ENCODE data around the gene AHSA1. TPM values are rescaled to one million over a fixed set of nuclear protein-coding genes. Genes with fewer than 3 reads are reported as not detected.

AHSA1 gene
- total RNA-seq, 1 experiment from 2014 or later: 136 TPM

DNA sequence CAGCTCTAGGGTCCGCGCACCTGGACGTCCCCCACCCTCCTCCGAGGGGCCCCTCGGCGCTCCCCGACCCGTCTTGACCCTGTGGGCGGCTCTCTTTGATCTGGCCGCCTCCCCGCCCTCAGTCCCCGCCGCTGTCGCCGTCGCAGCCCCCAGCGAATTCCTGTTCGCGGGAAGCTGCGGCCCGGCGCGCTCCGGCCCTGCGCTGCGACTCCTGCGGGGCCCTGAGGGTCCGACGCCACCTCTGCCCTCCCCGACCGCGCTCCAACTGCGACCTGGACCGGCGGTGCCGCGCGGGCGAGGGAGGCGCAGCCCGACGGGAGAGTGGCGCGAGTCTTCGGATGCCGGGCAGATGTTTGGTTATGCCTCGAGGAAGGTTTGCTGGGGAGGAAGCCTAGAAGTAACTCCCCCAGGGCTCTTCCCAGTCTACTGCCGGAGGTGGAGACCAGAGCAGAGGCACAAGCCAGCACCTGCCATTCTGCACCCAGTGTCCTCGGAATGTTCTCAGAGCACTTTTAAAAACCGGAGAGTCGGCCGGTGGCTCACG is 41.2 kb downstream of the AHSA1 start:
- no peak for DNase-seq (ENCODE audit: low read depth)
- in situ Hi-C loops (cut with HindIII; ENCODE audit: low pct_unique_long_range_greater_than_20kb, low sequenced_read_pairs): no loop called here

DNA sequence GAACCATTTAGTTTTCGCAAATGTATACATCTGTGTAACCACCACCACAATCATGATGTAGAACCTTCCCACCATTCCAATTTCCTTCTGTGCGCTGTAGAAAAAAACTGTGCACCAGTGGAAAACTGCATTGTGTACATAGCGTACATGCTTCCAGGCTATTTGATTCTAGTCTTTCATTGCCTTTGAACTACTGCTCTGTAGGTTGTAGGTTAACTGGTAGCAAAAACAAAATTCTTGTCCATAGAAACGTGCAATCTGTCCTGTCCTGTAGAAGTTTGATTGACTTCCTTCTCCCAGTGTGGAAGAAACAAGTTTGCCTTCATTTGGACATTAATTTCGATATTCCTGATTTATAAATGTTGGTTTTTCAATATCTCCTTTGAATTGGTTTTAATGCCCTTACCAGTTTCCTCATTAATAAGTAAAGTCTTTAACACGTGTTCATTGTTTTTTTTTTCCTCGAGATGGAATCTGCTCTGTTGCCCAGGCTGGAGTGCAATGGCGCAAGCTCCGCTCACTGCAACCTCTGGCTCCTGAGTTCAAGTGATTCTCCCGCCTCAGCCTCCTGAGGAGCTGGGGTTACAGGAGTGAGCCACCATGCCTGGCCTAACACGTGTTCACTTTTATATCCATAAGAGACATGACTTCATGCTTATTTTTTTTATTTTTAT is 44.4 kb downstream of the AHSA1 start:
- in situ Hi-C loops (cut with HindIII; ENCODE audit: low pct_unique_long_range_greater_than_20kb, low sequenced_read_pairs): no loop called here
- no peak for DNase-seq (ENCODE audit: low read depth)

DNA sequence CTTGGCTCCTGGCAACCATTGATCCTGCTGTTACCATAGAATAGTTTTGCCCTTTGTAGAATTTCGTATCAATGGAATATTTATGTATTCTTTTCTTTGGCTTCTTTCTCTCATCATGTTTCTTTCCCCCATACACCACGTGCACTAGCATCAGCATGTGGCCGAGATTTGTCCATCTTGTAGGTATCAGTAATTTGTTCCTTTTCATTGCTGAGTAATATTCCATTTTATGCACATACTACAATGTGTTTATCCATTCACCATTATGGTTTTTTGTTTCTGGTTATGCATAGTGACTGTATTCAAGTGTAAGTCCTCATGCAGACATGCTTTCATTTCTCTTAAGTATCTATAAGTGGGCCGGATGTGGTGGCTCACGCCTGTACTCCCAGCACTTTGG is 45.2 kb downstream of the AHSA1 start:
- in situ Hi-C loops (cut with HindIII; ENCODE audit: low pct_unique_long_range_greater_than_20kb, low sequenced_read_pairs): no loop called here
- no peak for DNase-seq (ENCODE audit: low read depth)

GRCh38 chr14:77505031-77505430 is 47.1 kb downstream of the AHSA1 start:
- in situ Hi-C loops (cut with HindIII; ENCODE audit: low pct_unique_long_range_greater_than_20kb, low sequenced_read_pairs): no loop called here
- DNase-seq (ENCODE audit: low read depth): no peak

GRCh38 chr14:77507762-77508161 is 49.9 kb downstream of the AHSA1 start:
- in situ Hi-C loops (cut with HindIII; ENCODE audit: low pct_unique_long_range_greater_than_20kb, low sequenced_read_pairs): no loop called here
- DNase-seq (ENCODE audit: low read depth): no peak

- no peak for DNase-seq (ENCODE audit: low read depth)
- in situ Hi-C loops (cut with HindIII; ENCODE audit: low pct_unique_long_range_greater_than_20kb, low sequenced_read_pairs): no loop called here
Measured at GRCh38 chr14:77508249-77508648, 50.4 kb downstream of the AHSA1 start.

- in situ Hi-C loops (cut with HindIII; ENCODE audit: low pct_unique_long_range_greater_than_20kb, low sequenced_read_pairs): no loop called here
- no peak for DNase-seq (ENCODE audit: low read depth)
Measured at GRCh38 chr14:77508876-77509275, 51.0 kb downstream of the AHSA1 start.

GRCh38 chr14:77509366-77509765 is 51.5 kb downstream of the AHSA1 start:
- DNase-seq (ENCODE audit: low read depth): no peak

DNA sequence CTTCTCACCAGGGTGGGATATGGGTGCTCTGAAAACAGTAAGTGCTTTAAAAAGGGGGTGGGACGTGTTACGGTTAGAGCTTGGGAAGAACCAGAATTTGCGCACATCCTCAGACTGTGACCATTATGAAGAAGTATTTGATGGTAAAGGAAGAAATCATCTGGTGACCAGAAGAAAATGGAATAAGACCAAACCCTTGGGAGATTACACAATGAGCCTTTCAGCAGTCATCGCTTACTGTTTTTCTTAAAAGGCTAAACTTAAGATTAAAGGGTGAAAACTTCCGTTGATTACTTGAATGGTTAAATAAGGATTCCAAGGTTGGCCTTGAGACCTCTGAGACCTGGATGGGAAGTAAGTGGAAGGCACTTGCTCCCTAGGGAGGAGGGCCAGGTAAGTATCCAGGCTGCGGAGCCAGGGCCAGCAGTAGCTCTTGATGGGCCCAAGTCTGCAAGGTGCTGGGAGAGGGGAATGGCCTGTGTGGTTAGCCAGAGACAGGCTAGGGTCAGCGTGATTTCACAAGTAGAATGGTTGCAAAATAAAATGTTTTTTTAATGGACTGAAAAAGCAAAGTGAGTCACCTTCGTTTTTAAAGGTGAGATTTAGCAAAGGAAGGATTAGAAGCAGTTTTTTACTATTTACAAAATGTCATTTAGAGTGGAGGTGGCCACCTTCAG is 53.7 kb downstream of the AHSA1 start:
- DNase-seq (ENCODE audit: low read depth): no peak
- in situ Hi-C loops (cut with HindIII; ENCODE audit: low pct_unique_long_range_greater_than_20kb, low sequenced_read_pairs): no loop called here

More at GRCh38 chr14:77509366-77509765, 51.5 kb downstream of the AHSA1 start:
- in situ Hi-C loops (cut with HindIII; ENCODE audit: low pct_unique_long_range_greater_than_20kb, low sequenced_read_pairs): no loop called here

DNA sequence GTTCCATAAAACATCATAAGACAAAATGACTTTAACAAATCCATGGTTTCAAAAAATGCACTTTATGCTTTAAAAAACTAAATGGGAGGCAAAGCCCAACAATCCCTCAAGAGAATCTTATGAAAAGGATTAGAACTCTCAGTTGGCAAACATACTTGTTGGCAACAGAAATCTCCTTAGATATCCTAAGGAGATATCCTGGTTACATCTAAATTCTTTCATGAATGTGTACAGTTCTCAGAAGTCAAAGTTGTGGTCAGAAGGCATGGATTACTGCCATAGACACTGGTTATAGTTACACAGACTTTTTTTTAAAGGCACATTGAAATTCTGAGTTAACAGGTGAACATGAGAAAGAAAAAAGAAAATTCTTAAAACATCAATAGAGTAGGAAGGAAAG is 58.2 kb downstream of the AHSA1 start:
- DNase-seq (ENCODE audit: low read depth): no peak
- in situ Hi-C loops (cut with HindIII; ENCODE audit: low pct_unique_long_range_greater_than_20kb, low sequenced_read_pairs): no loop called here

Other genes with a start within 250 kb of the AHSA1 start
- 0.07 TPM in 1 of 2 replicates, not detected in the other for gene NGB, start 186.9 kb upstream of the AHSA1 start, total RNA-seq (2014; rRNA removed; shearing (Covaris generic); ENCODE audit: low replicate concordance)
- 9.4 and 27.4 TPM in 2 replicates for gene POMT2, start 137.2 kb upstream of the AHSA1 start, total RNA-seq (2014; rRNA removed; shearing (Covaris generic); ENCODE audit: low replicate concordance)
- gene GSTZ1, start 137.1 kb upstream of the AHSA1 start, total RNA-seq (2014; rRNA removed; shearing (Covaris generic); ENCODE audit: low replicate concordance): 42.0 and 49.7 TPM in 2 replicates
- gene TMED8, start 81.0 kb upstream of the AHSA1 start, total RNA-seq (2014; rRNA removed; shearing (Covaris generic); ENCODE audit: low replicate concordance): 2.2 and 3.7 TPM in 2 replicates
- gene SAMD15, start 80.7 kb upstream of the AHSA1 start, total RNA-seq (2014; rRNA removed; shearing (Covaris generic); ENCODE audit: low replicate concordance): 0.95 and 3.2 TPM in 2 replicates
- gene NOXRED1, start 34.6 kb upstream of the AHSA1 start, total RNA-seq (2014; rRNA removed; shearing (Covaris generic); ENCODE audit: low replicate concordance): not detected in 2 replicates
- 19.9 and 24.1 TPM in 2 replicates for gene VIPAS39, start 492 bp upstream of the AHSA1 start, total RNA-seq (2014; rRNA removed; shearing (Covaris generic); ENCODE audit: low replicate concordance)
- 0.14 TPM in 1 of 2 replicates, not detected in the other for gene ISM2, start 40.7 kb downstream of the AHSA1 start, total RNA-seq (2014; rRNA removed; shearing (Covaris generic); ENCODE audit: low replicate concordance)
- 14.4 and 15.9 TPM in 2 replicates for gene SPTLC2, start 158.5 kb downstream of the AHSA1 start, total RNA-seq (2014; rRNA removed; shearing (Covaris generic); ENCODE audit: low replicate concordance)
- gene ALKBH1, start 249.9 kb downstream of the AHSA1 start, total RNA-seq (2014; rRNA removed; shearing (Covaris generic); ENCODE audit: low replicate concordance): 6.7 and 13.1 TPM in 2 replicates